GM12865 (cell line): ENCODE data around the gene POLR2C.

Experiments
- DNase-seq: peaks from one replicate; pipeline ENCODE4 v3.0.0; 2010; ENCODE audit warnings: low read depth
- H3K4me3 ChIP-seq: 2 replicates; pipeline ENCODE4 v1.5.1; 2011; ENCODE audit warnings: mild to moderate bottlenecking, low read depth, low read length, control low read depth
- TF ChIP-seq, protein P1 (sequence below): IDR thresholded peaks from 2 replicates; pipeline ENCODE4 v1.5.1; 2011; ENCODE audit warnings: low read length, control low read depth, low read depth, inconsistent platforms; ENCODE audit not compliant: insufficient read depth; ENCODE audit errors: missing control alignments

POLR2C gene

DNA sequence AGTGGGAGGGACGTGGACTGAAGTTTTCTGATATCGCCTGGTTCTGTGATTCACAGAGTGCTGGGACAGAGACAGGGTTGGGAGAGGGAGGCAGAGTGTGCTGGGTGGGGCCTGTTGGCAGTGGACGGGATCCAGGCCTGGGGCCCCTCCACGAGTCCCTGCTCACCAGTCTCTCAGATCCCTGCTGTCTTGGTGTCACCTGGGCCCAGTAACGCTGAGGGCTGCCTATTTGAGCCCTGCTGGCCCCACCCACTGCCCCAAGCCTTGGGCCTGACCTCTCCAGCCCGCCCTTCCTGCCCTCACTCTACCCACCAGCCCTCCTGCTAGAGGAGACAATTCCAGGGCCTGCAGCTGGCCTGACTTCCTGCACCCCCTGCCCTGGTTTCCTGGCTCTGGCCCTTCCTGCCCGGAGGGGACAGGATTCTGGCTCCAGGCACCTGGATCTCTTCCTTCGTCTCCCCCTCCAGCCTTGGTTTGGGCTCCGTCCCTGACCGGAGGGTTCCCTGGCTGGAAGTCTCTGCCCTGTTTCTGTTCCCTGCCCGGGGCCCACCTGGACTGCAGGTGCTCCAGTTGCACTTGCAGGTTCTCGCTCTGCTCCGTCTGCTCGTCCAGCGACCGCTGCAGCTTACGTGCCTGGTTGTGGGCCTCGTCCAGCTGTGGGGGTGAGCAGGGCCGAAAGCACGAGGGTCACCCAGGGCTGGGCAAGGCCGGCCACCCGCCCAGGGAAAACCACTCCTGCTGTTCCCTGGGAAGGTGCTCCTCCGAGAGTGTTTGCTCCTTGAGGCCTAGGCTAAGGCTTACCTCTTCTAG is 52.5 kb downstream of the POLR2C start:
- no peak for DNase-seq
- TF ChIP-seq, protein P1, sequence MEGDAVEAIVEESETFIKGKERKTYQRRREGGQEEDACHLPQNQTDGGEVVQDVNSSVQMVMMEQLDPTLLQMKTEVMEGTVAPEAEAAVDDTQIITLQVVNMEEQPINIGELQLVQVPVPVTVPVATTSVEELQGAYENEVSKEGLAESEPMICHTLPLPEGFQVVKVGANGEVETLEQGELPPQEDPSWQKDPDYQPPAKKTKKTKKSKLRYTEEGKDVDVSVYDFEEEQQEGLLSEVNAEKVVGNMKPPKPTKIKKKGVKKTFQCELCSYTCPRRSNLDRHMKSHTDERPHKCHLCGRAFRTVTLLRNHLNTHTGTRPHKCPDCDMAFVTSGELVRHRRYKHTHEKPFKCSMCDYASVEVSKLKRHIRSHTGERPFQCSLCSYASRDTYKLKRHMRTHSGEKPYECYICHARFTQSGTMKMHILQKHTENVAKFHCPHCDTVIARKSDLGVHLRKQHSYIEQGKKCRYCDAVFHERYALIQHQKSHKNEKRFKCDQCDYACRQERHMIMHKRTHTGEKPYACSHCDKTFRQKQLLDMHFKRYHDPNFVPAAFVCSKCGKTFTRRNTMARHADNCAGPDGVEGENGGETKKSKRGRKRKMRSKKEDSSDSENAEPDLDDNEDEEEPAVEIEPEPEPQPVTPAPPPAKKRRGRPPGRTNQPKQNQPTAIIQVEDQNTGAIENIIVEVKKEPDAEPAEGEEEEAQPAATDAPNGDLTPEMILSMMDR: no peak
- no peak overlapping the region for H3K4me3 ChIP-seq

DNA sequence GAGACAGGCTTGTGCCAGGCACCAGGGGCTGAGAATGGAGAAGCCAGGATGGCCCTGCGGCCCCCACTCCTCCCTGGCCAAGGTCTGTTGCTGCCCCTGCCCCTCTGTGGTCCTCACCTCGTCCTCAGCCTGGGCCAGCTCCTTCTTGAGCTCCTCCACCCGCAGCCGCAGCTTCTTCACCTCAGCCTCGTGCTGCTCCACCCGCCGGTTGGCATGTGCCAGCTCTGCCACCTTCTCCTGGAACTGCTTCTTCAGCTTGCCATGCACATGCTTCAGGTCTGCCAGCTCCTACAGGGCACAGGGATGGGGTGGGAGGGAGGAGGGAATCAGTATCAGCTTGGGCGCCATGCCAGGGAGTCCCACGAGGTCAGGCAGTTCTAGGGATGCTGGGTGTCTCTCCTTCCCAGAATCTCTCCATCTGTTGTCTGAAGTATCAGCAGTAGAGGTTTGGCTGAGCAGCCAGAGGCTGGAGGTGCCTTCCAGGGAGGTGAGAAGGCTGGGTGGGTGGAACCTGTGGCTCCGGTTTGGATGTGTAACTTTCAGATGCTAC is 53.8 kb downstream of the POLR2C start:
- no peak overlapping the region for H3K4me3 ChIP-seq
- DNase-seq: no peak
- TF ChIP-seq, protein P1: no peak

DNA sequence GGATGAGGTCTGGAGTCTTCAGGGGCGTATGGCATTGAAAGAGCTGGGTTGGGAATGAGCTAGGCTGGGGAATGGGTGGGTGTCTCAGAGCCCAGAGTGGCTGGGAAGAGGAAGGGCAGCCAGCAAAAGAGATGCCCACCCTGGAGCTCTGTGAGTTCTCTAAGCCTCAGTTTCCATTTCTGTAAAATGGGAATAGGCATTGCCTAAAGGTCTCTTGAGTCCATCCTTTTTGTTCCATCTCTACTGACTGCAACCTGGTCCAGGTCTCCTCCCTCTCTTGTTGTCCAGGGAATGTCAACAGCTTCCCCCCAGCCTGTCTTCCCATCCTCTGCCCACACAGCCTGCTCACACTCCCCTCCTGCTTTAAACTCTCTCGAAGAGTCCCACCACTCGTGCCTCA is 54.3 kb downstream of the POLR2C start:
- no peak for DNase-seq
- no peak overlapping the region for H3K4me3 ChIP-seq
- TF ChIP-seq, protein P1: no peak

DNA sequence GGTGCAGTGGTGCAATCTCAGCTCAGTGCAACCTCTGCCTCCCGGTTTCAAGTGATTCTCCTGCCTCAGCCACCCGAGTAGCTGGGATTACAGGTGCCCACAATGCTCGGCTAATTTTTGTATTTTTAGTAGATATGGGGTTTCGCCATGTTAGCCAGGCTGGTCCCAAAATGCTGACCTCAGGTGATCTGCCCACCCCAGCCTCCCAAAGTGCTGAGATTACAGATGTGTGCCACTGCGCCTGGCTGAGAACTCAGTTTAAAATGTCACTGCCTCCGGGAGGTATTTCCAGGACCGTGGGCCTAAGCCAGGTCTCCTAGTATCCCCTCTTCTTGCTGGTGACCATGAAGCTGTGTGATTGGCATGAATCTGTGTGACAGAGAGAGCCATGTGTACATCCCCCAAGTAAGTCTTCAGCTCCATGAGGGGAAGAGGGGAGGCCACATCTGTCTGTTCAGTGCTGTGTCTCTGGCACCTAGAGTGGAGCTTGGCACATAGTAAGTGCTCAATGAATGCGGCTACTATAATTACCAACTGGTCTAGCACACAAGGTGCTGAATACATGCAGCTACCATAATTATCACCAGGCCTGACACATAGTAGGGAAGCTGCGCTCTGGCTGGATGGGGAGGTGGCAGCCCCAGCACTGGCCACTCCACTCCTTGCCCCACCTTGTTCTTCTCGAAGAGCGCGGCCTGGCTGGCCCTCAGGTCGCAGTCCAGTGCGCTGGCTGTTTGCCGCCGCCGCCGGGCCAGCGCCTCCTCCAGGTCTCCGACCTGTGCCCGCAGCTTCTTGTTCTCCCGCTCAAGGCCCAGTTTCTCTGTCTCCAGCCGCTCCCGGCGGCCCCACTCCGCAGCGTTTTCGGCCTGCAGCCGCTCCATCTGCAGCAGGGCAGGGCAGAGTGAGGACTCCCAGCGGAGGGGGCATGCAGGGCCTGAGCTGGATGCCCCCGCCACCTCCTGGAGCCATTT is 55.2 kb downstream of the POLR2C start:
- no peak overlapping the region for H3K4me3 ChIP-seq
- TF ChIP-seq, protein P1: no peak
- DNase-seq: no peak

DNA sequence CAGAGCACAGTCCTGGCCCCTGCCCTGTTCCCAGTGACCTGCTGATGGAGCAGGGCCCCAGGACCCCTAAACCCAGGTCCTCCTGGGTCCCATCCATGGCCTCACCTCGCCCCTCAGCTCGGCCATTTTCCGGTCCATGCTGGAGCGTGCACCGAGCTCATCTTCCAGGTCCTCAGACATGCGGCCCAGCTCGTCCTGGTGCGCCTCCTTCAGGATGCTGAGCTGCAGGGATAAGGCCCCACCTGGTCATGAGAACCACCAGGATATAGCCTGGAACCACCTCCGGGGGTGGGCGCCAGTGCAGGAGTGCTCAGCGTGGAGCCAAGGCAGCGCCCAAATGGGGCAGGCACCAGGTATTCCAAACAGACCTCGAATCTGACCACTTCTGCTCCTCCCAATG is 56.0 kb downstream of the POLR2C start:
- TF ChIP-seq, protein P1: no peak
- no peak for DNase-seq
- no peak overlapping the region for H3K4me3 ChIP-seq

DNA sequence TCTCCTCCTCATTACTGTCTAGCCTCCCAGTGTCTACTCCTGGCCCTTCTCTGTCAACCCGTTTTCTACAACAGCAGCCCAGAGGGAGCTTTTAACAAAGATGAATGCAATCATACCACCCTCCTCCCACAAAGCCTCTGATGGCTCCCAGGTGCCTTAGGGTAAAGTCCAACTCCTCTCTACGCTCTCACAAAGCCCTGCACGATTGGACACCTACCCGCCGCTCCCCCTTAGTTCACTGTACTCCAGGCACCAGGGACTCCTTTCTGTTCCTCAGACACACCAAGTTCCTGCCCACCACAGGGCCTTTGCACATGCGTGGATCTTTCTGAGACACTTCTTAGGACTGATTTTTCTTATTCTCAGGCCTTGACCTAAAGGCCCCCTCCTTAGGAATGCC is 56.4 kb downstream of the POLR2C start:
- no peak overlapping the region for H3K4me3 ChIP-seq
- no peak for DNase-seq
- TF ChIP-seq, protein P1: no peak
